Endothelial cell of umbilical vein (primary cell): ENCODE results near the gene TLE4. TPM values are rescaled to one million over a fixed set of nuclear protein-coding genes. Genes with fewer than 3 reads are reported as not detected.
"Not testable (repeated sequence)": the region's sequence is repeated elsewhere in the genome, so short reads cannot be mapped to it uniquely, and the experiment has no call there.

ENCODE experiments used
- BruUV-seq: library from RNA; stranded (reverse); fragments of 400-500 nt; replicated peaks from 2 replicates; lab custom pipeline; 2021; lab: Mats Ljungman, UMichigan
- CTCF ChIA-PET: fragments of 300-600, 350-600 bp; sonication (Branson Sonifier 250); formaldehyde crosslinking; loops from one replicate; lab custom pipeline; 2021; ENCODE audit warnings: antibody characterized with exemption, inconsistent platforms; lab: Charles Lee
- POLR2A ChIA-PET: fragments of 300-600, 350-600 bp; sonication (Branson Sonifier 250); formaldehyde crosslinking; loops from one replicate; lab custom pipeline; 2021; ENCODE audit warnings: antibody characterized with exemption, inconsistent platforms; lab: Charles Lee
- DNase-seq: peaks from one replicate; pipeline ENCODE4 v3.0.0-alpha.2; 2011; ENCODE audit warnings: low read depth, low spot score
- FAIRE-seq: peaks from 2 replicates; lab custom pipeline; 2011; peaks lifted over from hg19 to GRCh38; lab: Jason Lieb, UNC
- H2AFZ ChIP-seq: 2 replicates; pipeline ENCODE4 v1.6.0; 2012; ENCODE audit warnings: low read depth, low read length, control low read depth, inconsistent platforms
- H3K27ac ChIP-seq: 2 replicates; pipeline ENCODE4 v1.5.1; 2011; ENCODE audit warnings: low read depth, mild to moderate bottlenecking, control low read depth, low read length, moderate library complexity; ENCODE audit not compliant: insufficient read depth
- H3K27me3 ChIP-seq, 2 experiments: 2 replicates each; pipeline versions ENCODE4 v1.6.0 to v1.6.1; 2011; ENCODE audit warnings: low read length in 2 of 2, mixed read lengths in 1 of 2; ENCODE audit not compliant: control insufficient read depth in 2 of 2, insufficient read depth in 2 of 2
- H3K36me3 ChIP-seq, 2 experiments: 2 replicates in 1 of 2; 3 replicates in 1 of 2; pipeline ENCODE4 v1.5.1; 2011; ENCODE audit warnings: low read length in 2 of 2, mild to moderate bottlenecking in 1 of 2, moderate library complexity in 1 of 2; ENCODE audit not compliant: control insufficient read depth in 2 of 2, insufficient read depth in 2 of 2; ENCODE audit errors: extremely low read depth in 1 of 2
- H3K4me1 ChIP-seq: 3 replicates; pipeline ENCODE4 v1.5.1; 2011; ENCODE audit warnings: mild to moderate bottlenecking, low read length; ENCODE audit not compliant: control insufficient read depth, insufficient read depth; ENCODE audit errors: extremely low read depth
- H3K4me2 ChIP-seq: 2 replicates; pipeline ENCODE4 v1.6.1; 2011; ENCODE audit warnings: low read length, control low read depth, mixed read lengths; ENCODE audit not compliant: insufficient read depth
- H3K4me3 ChIP-seq, 3 experiments: fragments of 200-600 bp in 1 of 3; sonication (generic), shearing (Covaris generic) in 1 of 3; replicated peaks in 1 of 3; 2 replicates each; pipeline ENCODE4 v1.5.1; 2011 to 2016; ENCODE audit warnings: control low read depth in 3 of 3, low read length in 3 of 3, mild to moderate bottlenecking in 2 of 3, inconsistent platforms in 1 of 3, low read depth in 1 of 3, moderate library complexity in 1 of 3; ENCODE audit not compliant: insufficient read depth in 1 of 3
- H3K79me2 ChIP-seq: 2 replicates; pipeline ENCODE4 v1.6.0; 2012; ENCODE audit warnings: low read length, inconsistent platforms; ENCODE audit not compliant: control insufficient read depth, insufficient read depth
- H3K9ac ChIP-seq: replicated peaks from 2 replicates; pipeline ENCODE3; 2011; ENCODE audit warnings: low read length, control low read depth; ENCODE audit not compliant: insufficient read depth; ENCODE audit errors: extremely low read depth
- H3K9me1 ChIP-seq: replicated peaks from 3 replicates; pipeline ENCODE4 v1.6.0; 2011; ENCODE audit warnings: mild to moderate bottlenecking, low read length; ENCODE audit not compliant: control insufficient read depth, insufficient read depth; ENCODE audit errors: extremely low read depth
- H3K9me3 ChIP-seq: replicated peaks from 2 replicates; pipeline ENCODE4 v1.5.1; 2012; ENCODE audit warnings: low read length, inconsistent platforms; ENCODE audit not compliant: control insufficient read depth, insufficient read depth
- H4K20me1 ChIP-seq: replicated peaks from 2 replicates; pipeline ENCODE3; 2011; ENCODE audit warnings: mild to moderate bottlenecking, low read length; ENCODE audit not compliant: control insufficient read depth, insufficient read depth; ENCODE audit errors: extremely low read depth
- EZH2 ChIP-seq: IDR thresholded peaks from 2 replicates; pipeline ENCODE4 v1.6.1; 2012; ENCODE audit warnings: borderline replicate concordance, low read depth, mild to moderate bottlenecking, moderate library complexity, low read length, inconsistent platforms; ENCODE audit not compliant: severe bottlenecking
- FOS ChIP-seq: IDR thresholded peaks from 2 replicates; pipeline ENCODE4 v1.6.1; 2011; ENCODE audit warnings: mild to moderate bottlenecking, low read length, moderate library complexity, borderline replicate concordance; ENCODE audit not compliant: insufficient read depth
- GATA2 ChIP-seq: IDR thresholded peaks from 2 replicates; pipeline ENCODE4 v1.7.0; 2011; ENCODE audit warnings: low read depth, mild to moderate bottlenecking, moderate library complexity, mixed read lengths, low read length; ENCODE audit not compliant: insufficient read length, insufficient read depth
- JUN ChIP-seq: IDR thresholded peaks from 2 replicates; pipeline ENCODE4 v1.6.1; 2011; ENCODE audit warnings: borderline replicate concordance, low read depth; ENCODE audit not compliant: insufficient read length, insufficient read depth
- MYC ChIP-seq: IDR thresholded peaks from one replicate; pipeline ENCODE4 v1.6.1; 2011; ENCODE audit warnings: mild to moderate bottlenecking, low read depth, low read length
- POLR2A ChIP-seq: IDR thresholded peaks from 2 replicates; pipeline ENCODE4 v1.6.1; 2012; ENCODE audit warnings: low read depth, mild to moderate bottlenecking, control low read depth, low read length
- POLR2AphosphoS5 ChIP-seq: IDR thresholded peaks from 2 replicates; pipeline ENCODE4 v1.6.1; 2012; ENCODE audit warnings: low read depth, mild to moderate bottlenecking, control low read depth, low read length, moderate library complexity; ENCODE audit not compliant: insufficient read depth
- dilution Hi-C: fragments of 300-500 bp; cut with MboI; formaldehyde crosslinking; loops from one replicate; pipeline ENCODE4 v1.15.0; 2019; ENCODE audit warnings: low sequenced_read_pairs; ENCODE audit not compliant: extremely low pct_ligation_motif_present
- intact Hi-C: fragments of 100-400 bp; cut with micrococcal nuclease; formaldehyde crosslinking; loops from one replicate; pipeline ENCODE4 v1.10.0; 2022
- polyA plus RNA-seq, 4 experiments: library from polyadenylated mRNA; depleted of rRNA in 3 of 4; stranded (reverse) in 3 of 4; unstranded in 1 of 4; fragments of >200 nt; gene quantifications; 2 replicates each; pipeline versions ENCODE4 v1.2.1 to v1.2.3, GENCODE V29; 2011 to 2012; ENCODE audit warnings: missing spikeins in 1 of 4
- total RNA-seq: library from RNA; stranded (reverse); gene quantifications from 2 replicates; pipeline ENCODE4 v1.2.3, GENCODE V29; 2021
- TF ChIP-seq, protein P1 (sequence below): IDR thresholded peaks from 2 replicates; pipeline ENCODE4 v1.6.1; 2011; ENCODE audit not compliant: insufficient read depth, insufficient read length
- TF ChIP-seq, protein P2 (sequence below), 2 donors: IDR thresholded peaks; 1 replicate in 1 of 2; 2 replicates in 1 of 2; pipeline ENCODE4 v1.5.1; 2011; ENCODE audit warnings: low read length in 2 of 2, mild to moderate bottlenecking in 2 of 2, moderate library complexity in 2 of 2, control low read depth in 1 of 2, inconsistent platforms in 1 of 2, low read depth in 1 of 2; ENCODE audit not compliant: insufficient read depth in 1 of 2; ENCODE audit errors: extremely low read depth in 1 of 2

TLE4 gene
- total and polyA plus RNA-seq, 2 donors (not counting 3 experiments of a cell fraction or from before 2014, with no cell fraction given), result 31.4 to 32.3 TPM

DNA sequence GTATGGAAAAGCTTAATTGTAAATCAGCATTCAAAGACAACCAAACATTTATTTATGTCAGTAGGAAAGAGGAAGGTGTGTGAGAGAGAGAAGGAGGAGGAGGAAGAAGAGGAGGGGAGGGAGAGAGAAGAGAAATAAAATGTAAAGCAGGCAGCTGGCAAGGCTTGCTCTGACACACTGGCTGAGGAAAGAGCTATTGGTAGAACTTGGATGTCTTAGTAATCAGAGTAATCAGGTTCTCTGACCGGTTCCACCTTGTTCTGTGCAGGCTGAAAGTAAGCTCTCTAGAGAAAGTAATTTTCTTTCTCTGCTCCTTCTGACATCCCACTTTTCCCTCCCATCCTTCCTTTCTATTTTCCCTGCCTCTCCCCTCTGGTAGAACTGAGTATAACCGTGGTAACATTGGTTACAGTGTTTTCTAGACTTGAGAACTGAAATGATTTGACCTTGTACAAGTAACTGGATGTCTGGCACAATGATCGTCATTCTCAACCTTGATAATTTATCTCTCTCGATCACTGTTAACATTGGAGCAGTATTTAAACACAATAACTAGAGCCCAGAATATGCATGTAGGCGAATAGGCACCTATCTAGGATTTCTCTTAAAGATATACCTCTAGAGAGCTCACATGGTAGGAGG, 33.3 kb downstream of the TLE4 start:
- H3K79me2 ChIP-seq, result no peaks in the 10 kb centered on the region
- dilution Hi-C loops, result no loop called here

DNA sequence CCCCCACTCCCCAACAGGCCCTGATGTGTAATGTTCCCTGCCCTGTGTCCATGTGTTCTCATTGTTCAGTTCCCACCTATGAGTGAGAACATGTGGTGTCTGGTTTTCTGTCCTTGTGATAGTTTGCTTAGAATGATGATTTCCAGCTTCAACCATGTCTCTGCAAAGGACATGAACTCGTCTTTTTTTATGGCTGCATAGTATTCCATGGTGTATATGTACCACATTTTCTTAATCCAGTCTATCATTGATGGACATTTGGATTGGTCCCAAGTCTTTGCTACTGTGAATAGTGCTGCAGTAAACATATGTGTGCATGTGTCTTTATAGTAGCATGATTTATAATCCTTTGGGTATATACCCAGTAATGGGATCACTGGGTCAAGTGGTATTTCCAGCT, 34.8 kb downstream of the TLE4 start:
- H3K36me3 ChIP-seq, FAIRE-seq, H2AFZ ChIP-seq, H3K9me1 ChIP-seq, BruUV-seq, H4K20me1 ChIP-seq, H3K27me3 ChIP-seq, dilution Hi-C loops, H3K4me2 ChIP-seq, H3K9me3 ChIP-seq, H3K4me3 ChIP-seq, intact Hi-C loops, CTCF ChIA-PET, POLR2A ChIA-PET, H3K79me2 ChIP-seq, H3K27ac ChIP-seq, DNase-seq, H3K9ac ChIP-seq: not testable (repeated sequence)
- peaks cover 13% of the 10 kb centered on the region for H3K4me1 ChIP-seq

More for the DNA sequence above, 33.3 kb downstream of the TLE4 start:
- ChIA-PET CTCF (interaction anchor here (1.1 to 1.2 kb wide), 2 partner anchors 11 to 13 kb away, joined by 3 read pairs; no protein-coding TSS in a partner anchor), POLR2A (no interaction called here)
- no peaks in the 10 kb centered on the region for H3K9me1 ChIP-seq
- H3K4me2 ChIP-seq, result peak overlapping the region; percentile 13
- TF ChIP-seq GATA2, result no peak
- TF ChIP-seq, protein P1, sequence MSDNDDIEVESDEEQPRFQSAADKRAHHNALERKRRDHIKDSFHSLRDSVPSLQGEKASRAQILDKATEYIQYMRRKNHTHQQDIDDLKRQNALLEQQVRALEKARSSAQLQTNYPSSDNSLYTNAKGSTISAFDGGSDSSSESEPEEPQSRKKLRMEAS, result no peak
- TF ChIP-seq POLR2A, result no peak
- TF ChIP-seq FOS, result no peak
- TF ChIP-seq JUN, result no peak
- no peak for TF ChIP-seq MYC
- TF ChIP-seq EZH2, result no peak
- TF ChIP-seq, protein P2, sequence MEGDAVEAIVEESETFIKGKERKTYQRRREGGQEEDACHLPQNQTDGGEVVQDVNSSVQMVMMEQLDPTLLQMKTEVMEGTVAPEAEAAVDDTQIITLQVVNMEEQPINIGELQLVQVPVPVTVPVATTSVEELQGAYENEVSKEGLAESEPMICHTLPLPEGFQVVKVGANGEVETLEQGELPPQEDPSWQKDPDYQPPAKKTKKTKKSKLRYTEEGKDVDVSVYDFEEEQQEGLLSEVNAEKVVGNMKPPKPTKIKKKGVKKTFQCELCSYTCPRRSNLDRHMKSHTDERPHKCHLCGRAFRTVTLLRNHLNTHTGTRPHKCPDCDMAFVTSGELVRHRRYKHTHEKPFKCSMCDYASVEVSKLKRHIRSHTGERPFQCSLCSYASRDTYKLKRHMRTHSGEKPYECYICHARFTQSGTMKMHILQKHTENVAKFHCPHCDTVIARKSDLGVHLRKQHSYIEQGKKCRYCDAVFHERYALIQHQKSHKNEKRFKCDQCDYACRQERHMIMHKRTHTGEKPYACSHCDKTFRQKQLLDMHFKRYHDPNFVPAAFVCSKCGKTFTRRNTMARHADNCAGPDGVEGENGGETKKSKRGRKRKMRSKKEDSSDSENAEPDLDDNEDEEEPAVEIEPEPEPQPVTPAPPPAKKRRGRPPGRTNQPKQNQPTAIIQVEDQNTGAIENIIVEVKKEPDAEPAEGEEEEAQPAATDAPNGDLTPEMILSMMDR (IDR thresholded peaks at IDR 0.05; ENCODE audit: extremely low read depth in 1 of 2, insufficient read depth in 1 of 2, low read depth in 1 of 2, low read length in 2 of 2), result no peak
- no peak for TF ChIP-seq POLR2AphosphoS5
- no TSS peak for BruUV-seq
- intact Hi-C loops, result loop anchor here (1.0 kb wide), 1 partner anchor 19 kb away; no protein-coding TSS in a partner anchor
- DNase-seq (no peak), FAIRE-seq (no peak)
- no peak overlapping the region for H3K27ac ChIP-seq
- H2AFZ ChIP-seq, result no peak overlapping the region
- H3K27me3 ChIP-seq, result no peaks in the 10 kb centered on the region
- peaks cover 13% of the 10 kb centered on the region for H3K4me1 ChIP-seq
- no peak overlapping the region for H3K9ac ChIP-seq
- no peaks in the 10 kb centered on the region for H3K36me3 ChIP-seq
- H3K9me3 ChIP-seq, result no peaks in the 10 kb centered on the region
- no peaks in the 10 kb centered on the region for H4K20me1 ChIP-seq
- no peak overlapping the region for H3K4me3 ChIP-seq
